Activated CD4-positive, alpha-beta T cell treated with anti-CD3 and anti-CD28 coated beads, Interleukin-2, amount 10 ng/mL, durations not matched to agents 24 days and 14 days (primary cell): ENCODE data around the gene PPP1R1B. TPM values are rescaled to one million over a fixed set of nuclear protein-coding genes. Genes with fewer than 3 reads are reported as not detected.

Source experiments
- total RNA-seq: library from RNA; stranded (reverse); gene quantifications from 2 replicates; pipeline ENCODE4 v1.2.3, GENCODE V29; 2022

Gene PPP1R1B
- total RNA-seq, 1 donor from 2014 or later = not detected

Other genes starting within 250 kb of the PPP1R1B start
- 20.8 and 21.8 TPM in 2 replicates for gene FBXL20, start 225.3 kb upstream of the PPP1R1B start, total RNA-seq
- gene MED1, start 175.7 kb upstream of the PPP1R1B start, total RNA-seq = 70.9 and 73.0 TPM in 2 replicates
- gene CDK12, start 165.5 kb upstream of the PPP1R1B start, total RNA-seq = 89.1 and 90.4 TPM in 2 replicates
- not detected in 2 replicates for gene NEUROD2, start 19.0 kb upstream of the PPP1R1B start, total RNA-seq
- 53.6 and 60.3 TPM in 2 replicates for gene STARD3, start 10.2 kb downstream of the PPP1R1B start, total RNA-seq
- gene TCAP, start 38.4 kb downstream of the PPP1R1B start, total RNA-seq = 0.83 and 1.0 TPM in 2 replicates
- gene PNMT, start 41.5 kb downstream of the PPP1R1B start, total RNA-seq = not detected in 2 replicates
- 12.5 and 13.5 TPM in 2 replicates for gene PGAP3, start 61.1 kb downstream of the PPP1R1B start, total RNA-seq
- gene ERBB2, start 73.1 kb downstream of the PPP1R1B start, total RNA-seq = 3.1 and 4.3 TPM in 2 replicates
- 29.8 and 33.4 TPM in 2 replicates for gene MIEN1, start 103.6 kb downstream of the PPP1R1B start, total RNA-seq
- 0.30 TPM in 1 of 2 replicates, not detected in the other for gene GRB7, start 111.0 kb downstream of the PPP1R1B start, total RNA-seq
- 14.7 and 15.9 TPM in 2 replicates for gene IKZF3, start 237.4 kb downstream of the PPP1R1B start, total RNA-seq
- not detected in 2 replicates for gene ZPBP2, start 241.2 kb downstream of the PPP1R1B start, total RNA-seq